ENCODE measurements around the gene RASA1.

GRCh38 chr5:87398981-87399614, 131.4 kb downstream of the RASA1 start:
- TF ChIP-seq ZBTB26 (CRISPR knock-in tag; IDR thresholded peaks at IDR 0.05) = no peak
- no peak for TF ChIP-seq ESRRA (IDR thresholded peaks at IDR 0.05; ENCODE audit: borderline replicate concordance, low read depth)
- no peak for TF ChIP-seq CTCF (IDR thresholded peaks at IDR 0.05 in 2 of 3, conservative IDR thresholded peaks at IDR 0.05 in 1 of 3; ENCODE audit: insufficient read depth in 2 of 3, low read depth in 1 of 3, low read length in 3 of 3)
- TF ChIP-seq CREB5 (CRISPR knock-in tag; IDR thresholded peaks at IDR 0.05) = no peak
- TF ChIP-seq SOX6 (IDR thresholded peaks at IDR 0.05) = no peak
- no peak for TF ChIP-seq ELK1 (CRISPR knock-in tag; IDR thresholded peaks at IDR 0.05)
- no peak for TF ChIP-seq ZNF644 (tag; IDR thresholded peaks at IDR 0.05; ENCODE audit: low read depth)
- no peak for TF ChIP-seq ZNF589 (CRISPR knock-in tag; IDR thresholded peaks at IDR 0.05; ENCODE audit: low read depth)
- TF ChIP-seq ZNF121 (CRISPR knock-in tag; conservative IDR thresholded peaks at IDR 0.05) = no peak
- TF ChIP-seq GATA2 (CRISPR knock-in tag; IDR thresholded peaks at IDR 0.05) = no peak
- TF ChIP-seq ZNF140 (CRISPR knock-in tag; IDR thresholded peaks at IDR 0.05) = no peak
- TF ChIP-seq KDM1A (IDR thresholded peaks at IDR 0.05) = no peak
- TF ChIP-seq NFYB (IDR thresholded peaks at IDR 0.05; ENCODE audit: extremely low read depth, insufficient read length) = no peak
- no peak for TF ChIP-seq PRDM10 (IDR thresholded peaks at IDR 0.05; ENCODE audit: partially characterized antibody)

All from K562 (cell line).